ENCODE results near the gene WWOX. TPM values are rescaled to one million over a fixed set of nuclear protein-coding genes. Genes with fewer than 3 reads are reported as not detected.

The WWOX gene
- total and polyA plus RNA-seq, 2 of the 4 experiments (the other 2 are of a cell fraction), result 2.7 to 5.4 TPM

GRCh38 chr16:78748220-78748929 is 648.9 kb downstream of the WWOX start:
- dilution Hi-C loops (cut with HindIII; ENCODE audit: low sequenced_read_pairs, unreplicated experiment), result no loop called here
- Histone ChIP-seq H3K18ac (ENCODE audit: low read depth, low read length) (no peak overlapping the region), H4K20me1 (ENCODE audit: insufficient read depth, low read length) (no peaks in the 10 kb centered on the region), H2AK5ac (ENCODE audit: low read depth, low read length) (no peak overlapping the region), H3K27me3 (ENCODE audit: control insufficient read depth, insufficient read depth, low read length) (no peaks in the 10 kb centered on the region), H3K9me3 (ENCODE audit: control insufficient read depth, insufficient read depth, low read length) (peaks cover 15% of the 10 kb centered on the region), H3K4me1 (ENCODE audit: control insufficient read depth, insufficient read depth, low read length) (no peaks in the 10 kb centered on the region), H3K27ac (ENCODE audit: insufficient read depth, low read length) (no peak overlapping the region), H2BK120ac (ENCODE audit: low read depth, low read length) (no peak overlapping the region), H3K4ac (ENCODE audit: low read depth, low read length) (no peak overlapping the region), H2BK5ac (ENCODE audit: low read depth, low read length, poor library complexity, severe bottlenecking) (no peak overlapping the region), H3K23ac (ENCODE audit: low read depth, low read length) (no peak overlapping the region), H2BK15ac (ENCODE audit: low read depth, low read length) (no peak overlapping the region), H3K9me1 (ENCODE audit: insufficient read depth, low read length) (no peaks in the 10 kb centered on the region), H3K79me1 (ENCODE audit: low read depth in 1 of 2, low read length in 2 of 2) (no peaks in the 10 kb centered on the region), H3K56ac (ENCODE audit: extremely low read depth, insufficient read depth, low read length) (no peak overlapping the region), H3K4me2 (ENCODE audit: low read depth, low read length) (no peak overlapping the region), H4K8ac (ENCODE audit: low read depth in 2 of 2, low read length in 2 of 2) (no peak overlapping the region), H2BK20ac (ENCODE audit: low read depth, low read length) (no peak overlapping the region), H3K14ac (replicated peaks; ENCODE audit: low read depth, low read length) (no peak overlapping the region), H3K36me3 (ENCODE audit: control insufficient read depth, insufficient read depth, low read length) (no peaks in the 10 kb centered on the region), H3K4me3 (ENCODE audit: insufficient read depth, low read depth, low read length) (no peak overlapping the region), H4K91ac (ENCODE audit: insufficient read depth, low read depth, low read length) (no peak overlapping the region), H2AFZ (replicated peaks; ENCODE audit: low read length, poor library complexity) (no peak overlapping the region), H4K5ac (ENCODE audit: low read depth, low read length) (no peak overlapping the region), H3K9ac (ENCODE audit: low read depth, low read length) (no peak overlapping the region), H2AK9ac (replicated peaks; ENCODE audit: low read depth, low read length, poor library complexity) (no peak overlapping the region)
- TF ChIP-seq RCOR1 (IDR thresholded peaks at IDR 0.05; ENCODE audit: insufficient replicate concordance, low read length), result no peak
- TF ChIP-seq MAFK (IDR thresholded peaks at IDR 0.05; ENCODE audit: low read depth, low read length), result no peak
- no peak for TF ChIP-seq NFE2L2 (IDR thresholded peaks at IDR 0.05; ENCODE audit: low read depth, low read length)
- no peak for TF ChIP-seq CEBPB (IDR thresholded peaks at IDR 0.05; ENCODE audit: low read depth, low read length)
- TF ChIP-seq SMC3 (IDR thresholded peaks at IDR 0.05; ENCODE audit: low read depth, low read length), result no peak
- TF ChIP-seq, protein P1, sequence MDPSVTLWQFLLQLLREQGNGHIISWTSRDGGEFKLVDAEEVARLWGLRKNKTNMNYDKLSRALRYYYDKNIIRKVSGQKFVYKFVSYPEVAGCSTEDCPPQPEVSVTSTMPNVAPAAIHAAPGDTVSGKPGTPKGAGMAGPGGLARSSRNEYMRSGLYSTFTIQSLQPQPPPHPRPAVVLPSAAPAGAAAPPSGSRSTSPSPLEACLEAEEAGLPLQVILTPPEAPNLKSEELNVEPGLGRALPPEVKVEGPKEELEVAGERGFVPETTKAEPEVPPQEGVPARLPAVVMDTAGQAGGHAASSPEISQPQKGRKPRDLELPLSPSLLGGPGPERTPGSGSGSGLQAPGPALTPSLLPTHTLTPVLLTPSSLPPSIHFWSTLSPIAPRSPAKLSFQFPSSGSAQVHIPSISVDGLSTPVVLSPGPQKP (IDR thresholded peaks at IDR 0.05; ENCODE audit: borderline replicate concordance, low read depth, low read length), result no peak
- no peak for TF ChIP-seq POLR2A (IDR thresholded peaks at IDR 0.05; ENCODE audit: low read depth, low read length)
- intact Hi-C loops (cut with micrococcal nuclease), result no loop called here
- ATAC-seq (ENCODE audit: low read depth) (no peak), DNase-seq (no peak)
- in situ Hi-C loops (cut with MboI; ENCODE audit: low sequenced_read_pairs), result no loop called here
- POLR2A ChIA-PET (ENCODE audit: unreplicated experiment), result no interaction called here
- CTCF ChIA-PET, result interaction anchor here (0.6 kb wide), 1 partner anchor 344 kb away, joined by 4 read pairs; no protein-coding TSS in a partner anchor
- no TSS peak for BruUV-seq (replicated peaks)
- 94% methylated on average over 3 of the region's 9 CpGs; no CpG with 5 or more reads in 1 of the 2 experiments for WGBS, 2 experiments (ENCODE audit: extremely low coverage in 2 of 2, insufficient read length in 1 of 2)
